K562 (cell line): ENCODE results near the gene RC3H2. TPM values are rescaled to one million over a fixed set of nuclear protein-coding genes. Genes with fewer than 3 reads are reported as not detected.
A peak's percentile ranks its signal among the peaks of the same experiment; 100 is the strongest.

ENCODE experiments used
- CBFA2T3 ChIP-seq: fragments of 450-650 bp; IDR thresholded peaks from 2 replicates; pipeline ENCODE4 v1.6.1; 2017
- CC2D1A ChIP-seq: fragments of 450-650 bp; IDR thresholded peaks from 2 replicates; pipeline ENCODE4 v1.6.1; 2017; ENCODE audit warnings: mild to moderate bottlenecking
- DIDO1 ChIP-seq: fragments of 450-650 bp; IDR thresholded peaks from 2 replicates; pipeline ENCODE4 v1.6.1; 2016; ENCODE audit warnings: low read depth, missing biosample characterization, missing genetic modification characterization
- ELF4 ChIP-seq: fragments of 450-650 bp; formaldehyde crosslinking; IDR thresholded peaks from 2 replicates; pipeline ENCODE4 v1.4.0; 2022; ENCODE audit warnings: missing genetic modification characterization
- FOXJ2 ChIP-seq: fragments of 200-800 bp; sonication (Bioruptor generic); IDR thresholded peaks from 2 replicates; pipeline ENCODE4 v1.6.1; 2016; ENCODE audit warnings: missing genetic modification characterization, missing compliant biosample characterization
- MEF2A ChIP-seq: IDR thresholded peaks from 2 replicates; pipeline ENCODE4 v1.6.1; 2011; ENCODE audit warnings: low read depth, mild to moderate bottlenecking, low read length, moderate library complexity; ENCODE audit not compliant: control insufficient read depth
- MTA3 ChIP-seq: fragments of 450-650 bp; formaldehyde crosslinking; IDR thresholded peaks from 2 replicates; pipeline ENCODE4 v1.6.1; 2017; ENCODE audit warnings: mild to moderate bottlenecking, borderline replicate concordance
- SNIP1 ChIP-seq: fragments of 450-650 bp; IDR thresholded peaks from 2 replicates; pipeline ENCODE4 v1.7.1; 2017; ENCODE audit warnings: low read depth, mild to moderate bottlenecking
- TCFL5 ChIP-seq: fragments of 250-450 bp; sonication (Bioruptor Pico); conservative IDR thresholded peaks from 2 replicates; pipeline ENCODE4 v1.6.1; 2021; ENCODE audit warnings: mild to moderate bottlenecking, moderate library complexity, matching md5 sums
- polyA plus RNA-seq, 8 experiments: library from polyadenylated mRNA; depleted of rRNA in 4 of 8; stranded (reverse) in 5 of 8; unstranded in 3 of 8; fragments of >200 nt; fragmentation: Nextera tagmentation in 2 of 8; fragmentation: Illumina TruSeq in 1 of 8; extraction: Ambion mirVana in 2 of 8; extraction: Trizol in 1 of 8; gene quantifications; 2 replicates each; pipeline versions ENCODE4 v1.2.1 to v1.2.3, GENCODE V29; 2011 to 2014; ENCODE audit warnings: inconsistent platforms in 1 of 8, missing spikeins in 1 of 8
- total RNA-seq, 7 experiments: library from RNA; depleted of rRNA in 6 of 7; stranded (reverse); fragments of >200 nt in 6 of 7; fragmentation: Illumina TruSeq in 2 of 7; extraction: Trizol in 2 of 7; gene quantifications; 2 replicates each; pipeline versions ENCODE4 v1.2.1 to v1.2.3, GENCODE V29; 2011 to 2021; ENCODE audit warnings: low replicate concordance in 1 of 7
- TF ChIP-seq, protein P1 (sequence below): fragments of 450-650 bp; IDR thresholded peaks from 2 replicates; pipeline ENCODE4 v1.6.1; 2016; ENCODE audit warnings: antibody characterized with exemption
- TF ChIP-seq, protein P2 (sequence below): fragments of 450-650 bp; IDR thresholded peaks from 2 replicates; pipeline ENCODE4 v1.6.1; 2014; ENCODE audit warnings: low read depth, mild to moderate bottlenecking, moderate library complexity, borderline replicate concordance
- TF ChIP-seq, protein P3 (sequence below): fragments of 250-450 bp; sonication (Bioruptor Pico); IDR thresholded peaks from 2 replicates; pipeline ENCODE4 v1.8.0; 2022; ENCODE audit warnings: inconsistent platforms
- TF ChIP-seq, protein P4 (sequence below): sonication (generic); formaldehyde crosslinking; IDR thresholded peaks from 2 replicates; pipeline ENCODE4 v1.8.0; 2022; ENCODE audit warnings: mild to moderate bottlenecking, missing genetic modification reagents
- TF ChIP-seq, protein P5 (sequence below), 2 experiments: IDR thresholded peaks; 2 replicates each; pipeline ENCODE4 v1.6.1; 2011; ENCODE audit warnings: borderline replicate concordance in 1 of 2, control low read depth in 1 of 2, low read depth in 1 of 2, low read length in 1 of 2, mild to moderate bottlenecking in 1 of 2, mixed read lengths in 1 of 2, moderate library complexity in 1 of 2; ENCODE audit not compliant: insufficient read depth in 1 of 2, insufficient read length in 1 of 2, poor library complexity in 1 of 2, severe bottlenecking in 1 of 2; ENCODE audit errors: extremely low read depth in 1 of 2

Gene RC3H2
- total and polyA plus RNA-seq, 9 of the 15 experiments (the other 6 are each of a cell fraction or from before 2014, with no cell fraction given), result 5.6 to 35.4 (median 18.6) TPM

DNA sequence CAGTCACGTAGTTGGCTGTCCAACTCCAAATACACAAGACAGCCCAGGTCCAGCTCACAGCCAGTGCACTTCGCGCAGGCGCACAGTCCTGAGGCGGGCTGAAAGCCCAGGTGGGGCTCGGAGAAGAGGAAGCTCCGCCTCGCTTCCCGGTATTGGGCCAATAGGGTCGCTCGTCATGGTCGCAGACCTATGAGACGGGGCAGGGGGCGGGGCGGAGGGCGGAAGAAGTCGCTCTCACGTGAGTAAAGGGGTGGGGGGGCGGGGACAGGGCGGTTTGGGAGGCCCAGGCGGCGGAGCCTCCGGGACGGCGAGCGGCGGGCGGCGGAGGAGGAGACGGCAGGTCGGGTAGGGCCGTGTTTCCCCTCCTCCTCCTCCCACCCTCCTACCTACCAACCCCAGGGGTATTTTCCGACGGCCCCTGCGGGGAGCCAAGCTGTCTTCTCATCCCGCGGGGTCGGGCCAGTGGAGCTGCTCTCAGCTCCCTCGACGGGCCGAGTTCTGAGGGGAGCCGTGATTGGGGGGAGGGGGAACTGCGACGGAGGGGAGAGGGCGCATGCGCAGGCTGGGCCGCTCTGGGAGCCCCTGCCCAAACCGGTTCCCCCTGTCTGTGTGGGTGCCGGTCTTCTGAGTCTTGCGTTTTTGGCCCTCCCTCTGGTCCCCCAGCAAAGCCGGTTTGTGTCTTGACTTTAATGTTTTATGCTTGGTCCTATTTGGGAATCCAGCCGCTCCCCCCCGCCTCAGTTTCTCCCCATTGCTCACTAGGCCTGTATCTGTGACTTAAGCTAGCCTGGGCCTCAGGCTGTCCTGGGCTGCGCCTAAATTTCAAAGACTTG, 35.8 kb upstream of the RC3H2 start, which contains the start of gene RABGAP1 (continued):
- TF ChIP-seq MEF2A (no peak), ELF4 (CRISPR knock-in tag) (no peak), CBFA2T3 (no peak), TCFL5 (CRISPR knock-in tag) (no peak), MTA3 (no peak), CC2D1A (no peak), SNIP1 (no peak), DIDO1 (tag) (no peak), FOXJ2 (tag) (peak; percentile 58; the same call in 1 of the 2 replicates)
- TF ChIP-seq, protein P1, sequence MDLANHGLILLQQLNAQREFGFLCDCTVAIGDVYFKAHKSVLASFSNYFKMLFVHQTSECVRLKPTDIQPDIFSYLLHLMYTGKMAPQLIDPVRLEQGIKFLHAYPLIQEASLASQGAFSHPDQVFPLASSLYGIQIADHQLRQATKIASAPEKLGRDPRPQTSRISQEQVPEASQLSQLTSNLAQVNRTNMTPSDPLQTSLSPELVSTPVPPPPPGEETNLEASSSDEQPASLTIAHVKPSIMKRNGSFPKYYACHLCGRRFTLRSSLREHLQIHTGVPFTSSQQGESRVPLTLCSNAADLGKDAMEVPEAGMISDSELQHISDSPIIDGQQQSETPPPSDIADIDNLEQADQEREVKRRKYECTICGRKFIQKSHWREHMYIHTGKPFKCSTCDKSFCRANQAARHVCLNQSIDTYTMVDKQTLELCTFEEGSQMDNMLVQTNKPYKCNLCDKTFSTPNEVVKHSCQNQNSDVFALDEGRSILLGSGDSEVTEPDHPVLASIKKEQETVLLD, result peak; percentile 83
- TF ChIP-seq, protein P2, sequence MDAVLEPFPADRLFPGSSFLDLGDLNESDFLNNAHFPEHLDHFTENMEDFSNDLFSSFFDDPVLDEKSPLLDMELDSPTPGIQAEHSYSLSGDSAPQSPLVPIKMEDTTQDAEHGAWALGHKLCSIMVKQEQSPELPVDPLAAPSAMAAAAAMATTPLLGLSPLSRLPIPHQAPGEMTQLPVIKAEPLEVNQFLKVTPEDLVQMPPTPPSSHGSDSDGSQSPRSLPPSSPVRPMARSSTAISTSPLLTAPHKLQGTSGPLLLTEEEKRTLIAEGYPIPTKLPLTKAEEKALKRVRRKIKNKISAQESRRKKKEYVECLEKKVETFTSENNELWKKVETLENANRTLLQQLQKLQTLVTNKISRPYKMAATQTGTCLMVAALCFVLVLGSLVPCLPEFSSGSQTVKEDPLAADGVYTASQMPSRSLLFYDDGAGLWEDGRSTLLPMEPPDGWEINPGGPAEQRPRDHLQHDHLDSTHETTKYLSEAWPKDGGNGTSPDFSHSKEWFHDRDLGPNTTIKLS, result no peak
- TF ChIP-seq, protein P3, sequence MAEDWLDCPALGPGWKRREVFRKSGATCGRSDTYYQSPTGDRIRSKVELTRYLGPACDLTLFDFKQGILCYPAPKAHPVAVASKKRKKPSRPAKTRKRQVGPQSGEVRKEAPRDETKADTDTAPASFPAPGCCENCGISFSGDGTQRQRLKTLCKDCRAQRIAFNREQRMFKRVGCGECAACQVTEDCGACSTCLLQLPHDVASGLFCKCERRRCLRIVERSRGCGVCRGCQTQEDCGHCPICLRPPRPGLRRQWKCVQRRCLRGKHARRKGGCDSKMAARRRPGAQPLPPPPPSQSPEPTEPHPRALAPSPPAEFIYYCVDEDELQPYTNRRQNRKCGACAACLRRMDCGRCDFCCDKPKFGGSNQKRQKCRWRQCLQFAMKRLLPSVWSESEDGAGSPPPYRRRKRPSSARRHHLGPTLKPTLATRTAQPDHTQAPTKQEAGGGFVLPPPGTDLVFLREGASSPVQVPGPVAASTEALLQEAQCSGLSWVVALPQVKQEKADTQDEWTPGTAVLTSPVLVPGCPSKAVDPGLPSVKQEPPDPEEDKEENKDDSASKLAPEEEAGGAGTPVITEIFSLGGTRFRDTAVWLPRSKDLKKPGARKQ (CRISPR knock-in tag), result no peak
- TF ChIP-seq, protein P4, sequence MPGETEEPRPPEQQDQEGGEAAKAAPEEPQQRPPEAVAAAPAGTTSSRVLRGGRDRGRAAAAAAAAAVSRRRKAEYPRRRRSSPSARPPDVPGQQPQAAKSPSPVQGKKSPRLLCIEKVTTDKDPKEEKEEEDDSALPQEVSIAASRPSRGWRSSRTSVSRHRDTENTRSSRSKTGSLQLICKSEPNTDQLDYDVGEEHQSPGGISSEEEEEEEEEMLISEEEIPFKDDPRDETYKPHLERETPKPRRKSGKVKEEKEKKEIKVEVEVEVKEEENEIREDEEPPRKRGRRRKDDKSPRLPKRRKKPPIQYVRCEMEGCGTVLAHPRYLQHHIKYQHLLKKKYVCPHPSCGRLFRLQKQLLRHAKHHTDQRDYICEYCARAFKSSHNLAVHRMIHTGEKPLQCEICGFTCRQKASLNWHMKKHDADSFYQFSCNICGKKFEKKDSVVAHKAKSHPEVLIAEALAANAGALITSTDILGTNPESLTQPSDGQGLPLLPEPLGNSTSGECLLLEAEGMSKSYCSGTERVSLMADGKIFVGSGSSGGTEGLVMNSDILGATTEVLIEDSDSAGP (CRISPR knock-in tag), result no peak
- TF ChIP-seq, protein P5, sequence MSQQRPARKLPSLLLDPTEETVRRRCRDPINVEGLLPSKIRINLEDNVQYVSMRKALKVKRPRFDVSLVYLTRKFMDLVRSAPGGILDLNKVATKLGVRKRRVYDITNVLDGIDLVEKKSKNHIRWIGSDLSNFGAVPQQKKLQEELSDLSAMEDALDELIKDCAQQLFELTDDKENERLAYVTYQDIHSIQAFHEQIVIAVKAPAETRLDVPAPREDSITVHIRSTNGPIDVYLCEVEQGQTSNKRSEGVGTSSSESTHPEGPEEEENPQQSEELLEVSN (IDR thresholded peaks at IDR 0.05; ENCODE audit: borderline replicate concordance in 1 of 2, extremely low read depth in 1 of 2, insufficient read depth in 1 of 2, insufficient read length in 1 of 2, low read depth in 1 of 2, low read length in 1 of 2, poor library complexity in 1 of 2, severe bottlenecking in 1 of 2), result peak in 1 of 2 experiments; percentile 15
- TF ChIP-seq, all 486 proteins: peak for 100
